HG03520 (cell line): ENCODE measurements around the gene RXFP1.

Experiments used
- ATAC-seq: cut with Tn5 transposase; IDR thresholded peaks from one replicate; pipeline ENCODE4 v1.9.1; 2021; ENCODE audit warnings: mild to moderate bottlenecking, moderate library complexity; ENCODE audit not compliant: unreplicated experiment

Gene RXFP1

GRCh38 chr4:158521484-158522088 lies at the start of gene RXFP1:
Gene RXFP1 (plus strand): TSS chr4:158521882. CDS start chr4:158521977, 95 bp downstream.
- no peak for ATAC-seq

GRCh38 chr4:158481811-158482210 lies 39.9 kb upstream of the RXFP1 start:
- ATAC-seq: no peak

GRCh38 chr4:158484173-158484885 lies 37.4 kb upstream of the RXFP1 start:
- ATAC-seq: no peak

GRCh38 chr4:158490629-158491028 lies 31.1 kb upstream of the RXFP1 start:
- no peak for ATAC-seq

- no peak for ATAC-seq
Observed at GRCh38 chr4:158492391-158492790, 29.3 kb upstream of the RXFP1 start.

- ATAC-seq: no peak
Observed at GRCh38 chr4:158496030-158496741, 25.5 kb upstream of the RXFP1 start.

GRCh38 chr4:158500054-158500453 lies 21.6 kb upstream of the RXFP1 start:
- no peak for ATAC-seq

- no peak for ATAC-seq
Observed at GRCh38 chr4:158513256-158513655, 8.4 kb upstream of the RXFP1 start.

- ATAC-seq: no peak
Observed at GRCh38 chr4:158519226-158519625, 2.5 kb upstream of the RXFP1 start.

GRCh38 chr4:158523990-158524535 lies 2.4 kb downstream of the RXFP1 start:
- no peak for ATAC-seq

GRCh38 chr4:158527516-158527915 lies 5.8 kb downstream of the RXFP1 start:
- no peak for ATAC-seq

GRCh38 chr4:158529505-158529904 lies 7.8 kb downstream of the RXFP1 start:
- ATAC-seq: no peak

GRCh38 chr4:158530381-158530780 lies 8.7 kb downstream of the RXFP1 start:
- no peak for ATAC-seq

- ATAC-seq: no peak
Observed at GRCh38 chr4:158530898-158531297, 9.2 kb downstream of the RXFP1 start.

GRCh38 chr4:158532556-158533231 lies 11.0 kb downstream of the RXFP1 start:
- no peak for ATAC-seq

- no peak for ATAC-seq
Observed at GRCh38 chr4:158534727-158535126, 13.0 kb downstream of the RXFP1 start.

- ATAC-seq: peak; percentile 60
Observed at GRCh38 chr4:158535130-158535614, 13.5 kb downstream of the RXFP1 start.

- ATAC-seq: no peak
Observed at GRCh38 chr4:158536833-158537232, 15.2 kb downstream of the RXFP1 start.

- no peak for ATAC-seq
Observed at GRCh38 chr4:158538176-158538575, 16.5 kb downstream of the RXFP1 start.

- ATAC-seq: no peak
Observed at GRCh38 chr4:158538911-158539310, 17.2 kb downstream of the RXFP1 start.
